Hepatocyte (in vitro differentiated cells): ENCODE measurements around the gene RIMBP2.

Experiments
- CTCF ChIP-seq: fragments of 200-600 bp; sonication (generic); IDR thresholded peaks from 2 replicates; pipeline ENCODE4 v1.5.1; 2016; ENCODE audit warnings: antibody characterized with exemption, mild to moderate bottlenecking; ENCODE audit not compliant: poor library complexity
- EZH2phosphoT487 ChIP-seq: fragments of 200-600 bp; sonication (generic); IDR thresholded peaks from one replicate; pipeline ENCODE4 v1.6.1; 2018; ENCODE audit warnings: antibody characterized with exemption, mild to moderate bottlenecking, low read depth, moderate library complexity; ENCODE audit not compliant: unreplicated experiment, severe bottlenecking

GRCh38 chr12:130435826-130436225, 280.3 kb downstream of the RIMBP2 start:
- TF ChIP-seq CTCF (no peak), EZH2phosphoT487 (no peak)
